MCF 10A (cell line): ENCODE data around the gene POU2F2. TPM values are rescaled to one million over a fixed set of nuclear protein-coding genes. Genes with fewer than 3 reads are reported as not detected.

Experiments used
- BruUV-seq: library from RNA; stranded (reverse); fragments of 400-500 nt; replicated peaks from 2 replicates; lab custom pipeline; 2021; lab: Mats Ljungman, UMichigan
- CTCF ChIA-PET: fragments of 300-600 bp; sonication (Branson Sonifier 250); formaldehyde crosslinking; extraction: SDS; loops from one replicate; lab custom pipeline; 2021; ENCODE audit warnings: antibody characterized with exemption, inconsistent platforms; lab: Yijun Ruan, JAX
- POLR2A ChIA-PET: fragments of 300-600, 350-650 bp; sonication (Branson Sonifier 250); formaldehyde crosslinking; extraction: SDS; loops from one replicate; lab custom pipeline; 2020; ENCODE audit warnings: antibody characterized with exemption, inconsistent platforms; lab: Yijun Ruan, JAX
- DNase-seq: peaks from one replicate; pipeline ENCODE4 v3.0.0-alpha.2; 2018; ENCODE audit not compliant: unreplicated experiment
- H3K27ac Mint-ChIP-seq: one replicate; pipeline ENCODE4 v1.8.0; 2022; ENCODE audit warnings: mild to moderate bottlenecking, low read depth, mixed read lengths; ENCODE audit not compliant: unreplicated experiment
- H3K27me3 Mint-ChIP-seq: one replicate; pipeline ENCODE4 v1.8.0; 2022; ENCODE audit warnings: mixed read lengths; ENCODE audit not compliant: insufficient read depth, unreplicated experiment
- H3K36me3 Mint-ChIP-seq: one replicate; pipeline ENCODE4 v1.8.0; 2022; ENCODE audit warnings: mild to moderate bottlenecking, moderate library complexity, mixed read lengths; ENCODE audit not compliant: insufficient read depth, unreplicated experiment
- H3K4me1 Mint-ChIP-seq: one replicate; pipeline ENCODE4 v1.8.0; 2022; ENCODE audit warnings: mixed read lengths; ENCODE audit not compliant: insufficient read depth, unreplicated experiment
- H3K4me3 Mint-ChIP-seq: one replicate; pipeline ENCODE4 v1.8.0; 2022; ENCODE audit warnings: mild to moderate bottlenecking, moderate library complexity, mixed read lengths; ENCODE audit not compliant: unreplicated experiment
- H3K9me3 Mint-ChIP-seq: one replicate; pipeline ENCODE4 v1.8.0; 2022; ENCODE audit warnings: mixed read lengths; ENCODE audit not compliant: unreplicated experiment
- CTCF ChIP-seq: fragments of 200-600 bp; IDR thresholded peaks from one replicate; pipeline ENCODE4 v1.8.0; 2022; ENCODE audit warnings: antibody characterized with exemption, mild to moderate bottlenecking; ENCODE audit not compliant: unreplicated experiment
- intact Hi-C: fragments of 100-400 bp; cut with micrococcal nuclease; formaldehyde crosslinking; loops from 2 replicates; pipeline ENCODE4 v1.14.1; 2022
- total RNA-seq: library from RNA; stranded (reverse); gene quantifications from 2 replicates; pipeline ENCODE4 v1.2.3, GENCODE V29; 2022

POU2F2 gene
- total RNA-seq, 1 experiment from 2014 or later = 0.70 TPM

- H3K9me3 Mint-ChIP-seq = no peaks in the 10 kb centered on the region
- no peaks in the 10 kb centered on the region for H3K27me3 Mint-ChIP-seq
- H3K36me3 Mint-ChIP-seq = no peaks in the 10 kb centered on the region
- TF ChIP-seq CTCF = no peak
- no peak overlapping the region for H3K4me3 Mint-ChIP-seq
- H3K4me1 Mint-ChIP-seq = peaks cover under 1% of the 10 kb centered on the region
- ChIA-PET POLR2A (interaction anchor here (1.0 kb wide), 1 partner anchor 140 kb away, joined by 4 read pairs; the partner anchor contains the start of gene RABAC1), CTCF (interaction anchor here (0.7 to 2.0 kb wide), 6 partner anchors 9 to 145 kb away, joined by 3 to 28 read pairs (median 4); no protein-coding TSS in a partner anchor)
- intact Hi-C loops = no loop called here
- H3K27ac Mint-ChIP-seq = no peak overlapping the region
- BruUV-seq = no TSS peak
- DNase-seq = no peak
These were observed 32.8 kb downstream of the POU2F2 start for GRCh38 chr19:42099336-42099925.

GRCh38 chr19:42098781-42099180 is 33.5 kb downstream of the POU2F2 start:
- no peaks in the 10 kb centered on the region for H3K27me3 Mint-ChIP-seq
- H3K4me1 Mint-ChIP-seq = peaks cover 5% of the 10 kb centered on the region
- no peaks in the 10 kb centered on the region for H3K36me3 Mint-ChIP-seq
- no peak overlapping the region for H3K4me3 Mint-ChIP-seq
- H3K27ac Mint-ChIP-seq = no peak overlapping the region
- TF ChIP-seq CTCF = no peak
- H3K9me3 Mint-ChIP-seq = no peaks in the 10 kb centered on the region
- BruUV-seq = no TSS peak
- CTCF ChIA-PET = interaction anchor here (1.0 to 2.0 kb wide), 3 partner anchors 10 to 86 kb away, joined by 3 to 28 read pairs (median 5); no protein-coding TSS in a partner anchor
- DNase-seq = no peak
- POLR2A ChIA-PET = interaction anchor here (1.0 kb wide), 1 partner anchor 140 kb away, joined by 4 read pairs; the partner anchor contains the start of gene RABAC1
- intact Hi-C loops = no loop called here

GRCh38 chr19:42097461-42097860 is 34.8 kb downstream of the POU2F2 start:
- Mint-ChIP-seq H3K27ac (no peak overlapping the region), H3K9me3 (no peaks in the 10 kb centered on the region), H3K4me3 (no peak overlapping the region), H3K4me1 (peaks cover 7% of the 10 kb centered on the region), H3K36me3 (no peaks in the 10 kb centered on the region), H3K27me3 (no peaks in the 10 kb centered on the region)
- no peak for TF ChIP-seq CTCF
- ChIA-PET CTCF (interaction anchor here (0.7 to 4.6 kb wide), 4 partner anchors 12 to 831 kb away, joined by 3 to 35 read pairs (median 4); no protein-coding TSS in a partner anchor), POLR2A (interaction anchor here (0.7 kb wide), 1 partner anchor 16 kb away, joined by 3 read pairs; no protein-coding TSS in a partner anchor)
- no TSS peak for BruUV-seq
- intact Hi-C loops = no loop called here
- DNase-seq = no peak

GRCh38 chr19:42096255-42096837 is 35.9 kb downstream of the POU2F2 start:
- ChIA-PET CTCF (interaction anchor here (1.1 to 4.6 kb wide), 2 partner anchors 13 to 87 kb away, joined by 4 to 35 read pairs; no protein-coding TSS in a partner anchor), POLR2A (no interaction called here)
- Mint-ChIP-seq H3K27ac (no peak overlapping the region), H3K4me1 (peaks cover 12% of the 10 kb centered on the region), H3K36me3 (no peaks in the 10 kb centered on the region), H3K9me3 (no peaks in the 10 kb centered on the region), H3K4me3 (no peak overlapping the region), H3K27me3 (no peaks in the 10 kb centered on the region)
- TF ChIP-seq CTCF = no peak
- no TSS peak for BruUV-seq
- intact Hi-C loops = no loop called here
- no peak for DNase-seq
